A549 (cell line): ENCODE measurements around the gene NTRK3.

Experiments used
- HOXB5 ChIP-seq: fragments of 250-450 bp; sonication (Bioruptor Pico); IDR thresholded peaks from 2 replicates; pipeline ENCODE4 v1.5.0; 2020; ENCODE audit warnings: mild to moderate bottlenecking, moderate library complexity
- JUN ChIP-seq, 2 experiments: fragments of >200 bp; sonication (Bioruptor Twin); formaldehyde crosslinking; IDR thresholded peaks; 2 replicates in 1 of 2; 3 replicates in 1 of 2; pipeline ENCODE4 v1.6.1; 2016 to 2017
- PBX3 ChIP-seq: IDR thresholded peaks from 2 replicates; pipeline ENCODE4 v1.6.1; 2012
- POLR2A ChIP-seq: IDR thresholded peaks from 2 replicates; pipeline ENCODE4 v1.6.1; 2012; ENCODE audit warnings: mild to moderate bottlenecking, low read length
- RAD21 ChIP-seq, 2 experiments: fragments of >200 bp in 1 of 2; sonication (Bioruptor Twin) in 1 of 2; formaldehyde crosslinking in 1 of 2; IDR thresholded peaks in 1 of 2; conservative IDR thresholded peaks in 1 of 2; 2 replicates in 1 of 2; 3 replicates in 1 of 2; pipeline ENCODE4 v1.6.1; 2012 to 2018; ENCODE audit warnings: inconsistent platforms in 1 of 2

- TF ChIP-seq PBX3 (no peak), HOXB5 (CRISPR knock-in tag) (no peak), POLR2A (no peak), JUN (IDR thresholded peaks at IDR 0.05) (no peak), RAD21 (conservative IDR thresholded peaks at IDR 0.05 in 1 of 2, IDR thresholded peaks at IDR 0.05 in 1 of 2) (no peak)
These were observed 325.0 kb downstream of the NTRK3 start for GRCh38 chr15:87931584-87931983.
